DOHH2 (cell line): ENCODE measurements around the gene TTC16.
A peak's percentile ranks its signal among the peaks of the same experiment; 100 is the strongest.

ENCODE experiments used
- H3F3A ChIP-seq: fragments of 200-600 bp; sonication (generic), shearing (Covaris generic); 2 replicates; pipeline ENCODE4 v1.6.0; 2016; ENCODE audit warnings: antibody characterized with exemption, mild to moderate bottlenecking; ENCODE audit not compliant: control insufficient read depth, insufficient read depth
- H3K27ac ChIP-seq: fragments of 200-600 bp; sonication (generic); 2 replicates; pipeline ENCODE4 v1.5.1; 2014; ENCODE audit warnings: low read depth, mild to moderate bottlenecking, low read length, moderate library complexity
- H3K27me3 ChIP-seq: fragments of 200-600 bp; sonication (generic); 2 replicates; pipeline ENCODE4 v1.6.1; 2014; ENCODE audit warnings: mild to moderate bottlenecking, low read length, mixed read lengths; ENCODE audit not compliant: control insufficient read depth
- H3K36me3 ChIP-seq: fragments of 200-600 bp; sonication (generic); 2 replicates; pipeline ENCODE4 v1.6.1; 2014; ENCODE audit warnings: mild to moderate bottlenecking, low read length, moderate library complexity, mixed read lengths; ENCODE audit not compliant: control insufficient read depth
- H3K4me1 ChIP-seq: fragments of 200-600 bp; sonication (generic); 2 replicates; pipeline ENCODE4 v1.6.1; 2014; ENCODE audit warnings: mild to moderate bottlenecking, low read length, mixed read lengths; ENCODE audit not compliant: control insufficient read depth
- H3K4me2 ChIP-seq: fragments of 200-600 bp; sonication (generic); 2 replicates; pipeline ENCODE4 v1.6.0; 2014; ENCODE audit warnings: mild to moderate bottlenecking, low read length, moderate library complexity
- H3K4me3 ChIP-seq: fragments of 200-600 bp; sonication (generic); 2 replicates; pipeline ENCODE4 v1.5.1; 2014; ENCODE audit warnings: mild to moderate bottlenecking, low read length, mixed read lengths
- H3K79me2 ChIP-seq: fragments of 200-600 bp; sonication (generic); 2 replicates; pipeline ENCODE4 v1.6.1; 2014; ENCODE audit warnings: mild to moderate bottlenecking, low read length, mixed read lengths; ENCODE audit not compliant: control insufficient read depth
- H3K9me2 ChIP-seq: fragments of 200-600 bp; sonication (generic); replicated peaks from 2 replicates; pipeline ENCODE4 v1.6.1; 2014; ENCODE audit warnings: mild to moderate bottlenecking, low read length, mixed read lengths; ENCODE audit not compliant: control insufficient read depth
- H3K9me3 ChIP-seq: fragments of 200-600 bp; sonication (generic); 2 replicates; pipeline ENCODE4 v1.6.1; 2014; ENCODE audit warnings: antibody characterized with exemption, low read length, mixed read lengths; ENCODE audit not compliant: control insufficient read depth, insufficient read depth
- H4K20me1 ChIP-seq: fragments of 200-600 bp; sonication (generic); 2 replicates; pipeline ENCODE4 v1.6.0; 2014; ENCODE audit warnings: low read depth, mild to moderate bottlenecking, antibody characterized with exemption, low read length, moderate library complexity; ENCODE audit not compliant: control insufficient read depth, insufficient read depth
- CTCF ChIP-seq: fragments of 200-600 bp; sonication (generic); IDR thresholded peaks from one replicate; pipeline ENCODE4 v1.5.1; 2014; ENCODE audit warnings: antibody characterized with exemption, mild to moderate bottlenecking, low read depth, low read length; ENCODE audit not compliant: poor library complexity, severe bottlenecking
- EZH2phosphoT487 ChIP-seq: fragments of 200-600 bp; sonication (generic); IDR thresholded peaks from 2 replicates; pipeline ENCODE4 v1.6.1; 2017; ENCODE audit warnings: borderline replicate concordance, mild to moderate bottlenecking, antibody characterized with exemption, low read length, moderate library complexity, mixed read lengths

Gene TTC16

GRCh38 chr9:127714020-127714750, 1.7 kb upstream of the TTC16 start:
- Histone ChIP-seq H3K4me3 (peak overlapping the region; percentile 31), H3K4me2 (peak overlapping the region; percentile 96), H3K9me2 (no peaks in the 10 kb centered on the region), H3K27me3 (no peaks in the 10 kb centered on the region), H3F3A (no peaks in the 10 kb centered on the region), H4K20me1 (no peaks in the 10 kb centered on the region), H3K36me3 (no peaks in the 10 kb centered on the region), H3K4me1 (peaks cover 9% of the 10 kb centered on the region), H3K79me2 (no peaks in the 10 kb centered on the region), H3K9me3 (no peaks in the 10 kb centered on the region), H3K27ac (no peak overlapping the region)
- TF ChIP-seq EZH2phosphoT487 = no peak
- no peak for TF ChIP-seq CTCF

GRCh38 chr9:127714951-127715469, 869 bp upstream of the TTC16 start:
- peaks cover 17% of the 10 kb centered on the region for H3K4me1 ChIP-seq
- TF ChIP-seq CTCF = no peak
- no peak for TF ChIP-seq EZH2phosphoT487

GRCh38 chr9:127716412-127716811, 533 bp downstream of the TTC16 start:
- Histone ChIP-seq H3K27me3 (no peaks in the 10 kb centered on the region), H3K4me3 (peak overlapping the region; percentile 93), H3K4me1 (peaks cover 23% of the 10 kb centered on the region), H3K9me2 (no peaks in the 10 kb centered on the region), H4K20me1 (no peaks in the 10 kb centered on the region), H3K4me2 (peak overlapping the region; percentile 96), H3K9me3 (no peaks in the 10 kb centered on the region), H3K36me3 (no peaks in the 10 kb centered on the region), H3K79me2 (no peaks in the 10 kb centered on the region), H3F3A (no peaks in the 10 kb centered on the region), H3K27ac (no peak overlapping the region)
- TF ChIP-seq EZH2phosphoT487 (no peak), CTCF (no peak)

More at GRCh38 chr9:127714951-127715469, 869 bp upstream of the TTC16 start:
- Histone ChIP-seq H3K4me2 (peak overlapping the region; percentile 96), H3K9me2 (no peaks in the 10 kb centered on the region), H3F3A (no peaks in the 10 kb centered on the region), H3K9me3 (no peaks in the 10 kb centered on the region), H3K36me3 (no peaks in the 10 kb centered on the region), H3K4me3 (peak overlapping the region; percentile 93), H4K20me1 (no peaks in the 10 kb centered on the region), H3K79me2 (no peaks in the 10 kb centered on the region), H3K27ac (no peak overlapping the region), H3K27me3 (no peaks in the 10 kb centered on the region)
